ENCODE results near the gene ITGA11.
A peak's percentile ranks its signal among the peaks of the same experiment; 100 is the strongest.

DNA sequence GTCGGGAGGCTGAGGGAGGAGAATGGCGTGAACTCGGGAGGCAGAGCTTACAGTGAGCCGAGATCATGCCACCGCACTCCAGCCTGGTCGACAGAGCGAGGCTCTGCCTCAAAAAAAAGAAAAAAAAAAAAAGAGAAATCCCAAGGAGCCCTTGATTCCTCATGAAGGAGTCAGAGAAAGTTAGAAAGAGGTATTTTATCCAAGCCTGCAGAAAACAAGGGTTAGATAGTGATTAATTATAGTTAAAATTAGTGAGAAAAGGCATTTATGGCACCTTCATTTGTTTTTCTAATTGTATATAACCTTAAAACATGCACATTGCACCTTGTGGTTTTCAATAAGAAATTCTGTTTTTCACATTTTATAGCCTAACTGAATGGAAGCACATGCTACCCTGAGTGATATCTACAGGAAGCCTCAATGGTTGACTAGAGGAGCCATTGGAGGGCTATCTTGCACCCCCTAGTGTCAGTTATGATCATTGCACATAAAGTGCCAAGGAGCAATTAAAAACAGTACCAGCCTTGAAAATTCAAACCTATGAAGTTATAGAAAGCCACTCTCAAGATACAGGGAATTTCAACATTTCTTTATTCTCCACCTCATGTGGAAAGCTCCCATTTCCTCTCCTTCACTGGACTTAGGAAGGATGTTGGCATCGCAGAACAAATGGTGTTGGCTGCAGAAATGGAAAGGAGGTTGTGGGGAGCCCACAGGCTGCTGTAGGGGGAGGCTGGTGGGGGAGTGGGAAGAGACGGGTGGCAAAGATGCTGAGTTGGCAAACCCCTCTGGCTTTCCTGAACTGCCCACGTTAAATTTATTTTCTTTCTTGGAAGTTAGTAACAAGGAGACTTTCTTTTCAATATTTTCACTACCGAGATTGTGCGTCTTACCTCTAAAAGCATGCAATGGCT lies 48.5 kb downstream of the ITGA11 start:
- no peak for TF ChIP-seq EP300 (IDR thresholded peaks at IDR 0.05)
- TF ChIP-seq, protein P1, sequence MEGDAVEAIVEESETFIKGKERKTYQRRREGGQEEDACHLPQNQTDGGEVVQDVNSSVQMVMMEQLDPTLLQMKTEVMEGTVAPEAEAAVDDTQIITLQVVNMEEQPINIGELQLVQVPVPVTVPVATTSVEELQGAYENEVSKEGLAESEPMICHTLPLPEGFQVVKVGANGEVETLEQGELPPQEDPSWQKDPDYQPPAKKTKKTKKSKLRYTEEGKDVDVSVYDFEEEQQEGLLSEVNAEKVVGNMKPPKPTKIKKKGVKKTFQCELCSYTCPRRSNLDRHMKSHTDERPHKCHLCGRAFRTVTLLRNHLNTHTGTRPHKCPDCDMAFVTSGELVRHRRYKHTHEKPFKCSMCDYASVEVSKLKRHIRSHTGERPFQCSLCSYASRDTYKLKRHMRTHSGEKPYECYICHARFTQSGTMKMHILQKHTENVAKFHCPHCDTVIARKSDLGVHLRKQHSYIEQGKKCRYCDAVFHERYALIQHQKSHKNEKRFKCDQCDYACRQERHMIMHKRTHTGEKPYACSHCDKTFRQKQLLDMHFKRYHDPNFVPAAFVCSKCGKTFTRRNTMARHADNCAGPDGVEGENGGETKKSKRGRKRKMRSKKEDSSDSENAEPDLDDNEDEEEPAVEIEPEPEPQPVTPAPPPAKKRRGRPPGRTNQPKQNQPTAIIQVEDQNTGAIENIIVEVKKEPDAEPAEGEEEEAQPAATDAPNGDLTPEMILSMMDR (IDR thresholded peaks at IDR 0.05): peak in 2 of 3 donors; percentile 51 to 58
- no peak for TF ChIP-seq POLR2A (IDR thresholded peaks at IDR 0.05)

All from ovary (tissue), 3 donors.